Nephron (organoid): Measurements from ENCODE around the gene CEPT1.

ENCODE experiments used
- H3K27ac Mint-ChIP-seq, 3 experiments: 2 replicates each; pipeline ENCODE4 v1.8.0; 2020; ENCODE audit warnings: mixed read lengths in 3 of 3, mild to moderate bottlenecking in 2 of 3, moderate library complexity in 1 of 3
- H3K27me3 Mint-ChIP-seq: 2 replicates; pipeline ENCODE4 v1.8.0; 2021; ENCODE audit warnings: low read depth, mild to moderate bottlenecking, moderate library complexity, mixed read lengths
- H3K36me3 Mint-ChIP-seq: 2 replicates; pipeline ENCODE4 v1.8.0; 2020; ENCODE audit warnings: low read depth, mixed read lengths
- H3K4me1 Mint-ChIP-seq: 2 replicates; pipeline ENCODE4 v1.8.0; 2020; ENCODE audit warnings: mixed read lengths
- H3K4me3 Mint-ChIP-seq, 3 experiments: 2 replicates each; pipeline ENCODE4 v1.8.0; 2020; ENCODE audit warnings: mild to moderate bottlenecking in 3 of 3, mixed read lengths in 3 of 3, moderate library complexity in 2 of 3
- H3K9me3 Mint-ChIP-seq: 2 replicates; pipeline ENCODE4 v1.8.0; 2020; ENCODE audit warnings: mixed read lengths
- CTCF ChIP-seq, 3 experiments: fragments of 200-600 bp; sonication (generic); IDR thresholded peaks; one replicate each; pipeline ENCODE4 v1.5.0; 2021; ENCODE audit warnings: antibody characterized with exemption in 3 of 3; ENCODE audit not compliant: unreplicated experiment in 3 of 3

The CEPT1 gene

GRCh38 chr1:111163363-111163762, 23.3 kb downstream of the CEPT1 start:
- no peaks in the 10 kb centered on the region for H3K9me3 Mint-ChIP-seq
- peaks cover 37% of the 10 kb centered on the region for H3K36me3 Mint-ChIP-seq
- no peak overlapping the region for H3K4me3 Mint-ChIP-seq
- no peak for TF ChIP-seq CTCF (IDR thresholded peaks at IDR 0.05; ENCODE audit: unreplicated experiment in 3 of 3)
- no peak overlapping the region for H3K27ac Mint-ChIP-seq
- H3K27me3 Mint-ChIP-seq: no peaks in the 10 kb centered on the region
- H3K4me1 Mint-ChIP-seq: peaks cover 5% of the 10 kb centered on the region

- no peaks in the 10 kb centered on the region for H3K27me3 Mint-ChIP-seq
- no peaks in the 10 kb centered on the region for H3K9me3 Mint-ChIP-seq
- peaks cover 5% of the 10 kb centered on the region for H3K4me1 Mint-ChIP-seq
- TF ChIP-seq CTCF (IDR thresholded peaks at IDR 0.05; ENCODE audit: unreplicated experiment in 3 of 3): no peak
- no peak overlapping the region for H3K27ac Mint-ChIP-seq
- peaks cover 42% of the 10 kb centered on the region for H3K36me3 Mint-ChIP-seq
- no peak overlapping the region for H3K4me3 Mint-ChIP-seq
Observed at GRCh38 chr1:111164151-111164550, 24.1 kb downstream of the CEPT1 start.

GRCh38 chr1:111172463-111172862, 32.4 kb downstream of the CEPT1 start:
- no peak for TF ChIP-seq CTCF (IDR thresholded peaks at IDR 0.05; ENCODE audit: unreplicated experiment in 3 of 3)
- no peak overlapping the region for H3K27ac Mint-ChIP-seq
- H3K36me3 Mint-ChIP-seq: peaks cover 42% of the 10 kb centered on the region
- H3K4me1 Mint-ChIP-seq: no peaks in the 10 kb centered on the region
- no peak overlapping the region for H3K4me3 Mint-ChIP-seq
- H3K27me3 Mint-ChIP-seq: no peaks in the 10 kb centered on the region
- H3K9me3 Mint-ChIP-seq: no peaks in the 10 kb centered on the region

GRCh38 chr1:111174070-111174469, 34.0 kb downstream of the CEPT1 start:
- no peaks in the 10 kb centered on the region for H3K27me3 Mint-ChIP-seq
- H3K27ac Mint-ChIP-seq: no peak overlapping the region
- peaks cover 42% of the 10 kb centered on the region for H3K36me3 Mint-ChIP-seq
- H3K9me3 Mint-ChIP-seq: no peaks in the 10 kb centered on the region
- H3K4me3 Mint-ChIP-seq: no peak overlapping the region
- TF ChIP-seq CTCF (IDR thresholded peaks at IDR 0.05; ENCODE audit: unreplicated experiment in 3 of 3): no peak
- no peaks in the 10 kb centered on the region for H3K4me1 Mint-ChIP-seq

- no peaks in the 10 kb centered on the region for H3K27me3 Mint-ChIP-seq
- peaks cover 47% of the 10 kb centered on the region for H3K36me3 Mint-ChIP-seq
- TF ChIP-seq CTCF (IDR thresholded peaks at IDR 0.05; ENCODE audit: unreplicated experiment in 3 of 3): no peak
- H3K27ac Mint-ChIP-seq: no peak overlapping the region
- no peaks in the 10 kb centered on the region for H3K4me1 Mint-ChIP-seq
- no peak overlapping the region for H3K4me3 Mint-ChIP-seq
- no peaks in the 10 kb centered on the region for H3K9me3 Mint-ChIP-seq
Observed at GRCh38 chr1:111175349-111175748, 35.3 kb downstream of the CEPT1 start.

DNA sequence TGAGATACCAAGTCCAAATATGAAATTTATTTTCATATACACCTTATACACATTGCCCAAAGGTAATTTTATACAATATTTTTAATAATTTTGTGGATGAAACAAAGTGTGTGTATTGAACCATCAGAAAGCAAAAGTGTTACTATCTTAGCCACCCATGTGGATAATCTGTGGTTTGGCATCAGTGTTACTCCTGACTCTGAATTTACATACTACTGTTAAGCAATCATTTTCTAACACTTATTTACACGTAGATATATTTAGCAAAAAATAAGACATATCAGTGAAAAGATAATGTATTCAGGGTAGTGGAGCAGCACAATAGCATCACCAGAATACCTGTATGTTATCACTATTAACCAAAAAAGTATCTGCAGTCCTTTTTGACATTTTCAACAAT, 36.7 kb downstream of the CEPT1 start:
- peaks cover 47% of the 10 kb centered on the region for H3K36me3 Mint-ChIP-seq

More for the DNA sequence above, 36.7 kb downstream of the CEPT1 start:
- Mint-ChIP-seq H3K4me3 (no peak overlapping the region), H3K27me3 (no peaks in the 10 kb centered on the region), H3K4me1 (no peaks in the 10 kb centered on the region), H3K9me3 (no peaks in the 10 kb centered on the region), H3K27ac (no peak overlapping the region)
- no peak for TF ChIP-seq CTCF (IDR thresholded peaks at IDR 0.05; ENCODE audit: unreplicated experiment in 3 of 3)
